Psoas muscle (tissue), 8 donors: ENCODE results near the gene JAGN1. TPM values are rescaled to one million over a fixed set of nuclear protein-coding genes. Genes with fewer than 3 reads are reported as not detected.
A peak's percentile ranks its signal among the peaks of the same experiment; 100 is the strongest.

Source experiments
- ATAC-seq, 4 donors: fragments of 200-7000 bp; cut with Tn5 transposase; one replicate each; pipeline ENCODE4 v1.9.1; 2020; ENCODE audit warnings: moderate library complexity in 3 of 4, mild to moderate bottlenecking in 2 of 4
- DNase-seq, 2 donors: peaks; one replicate each; pipeline ENCODE4 v3.0.0-alpha.2; 2020
- H3K27ac ChIP-seq: fragments of 200-600 bp; one replicate; pipeline ENCODE4 v1.8.0; 2022
- H3K27me3 ChIP-seq, 3 donors: fragments of 200-600 bp in 1 of 3; one replicate each; pipeline versions ENCODE4 v1.6.1 to v1.8.0; 2013 to 2022; ENCODE audit warnings: low read length in 2 of 3, mild to moderate bottlenecking in 2 of 3, moderate library complexity in 1 of 3; ENCODE audit not compliant: insufficient read depth in 3 of 3
- H3K36me3 ChIP-seq, 2 donors: fragments of 200-600 bp in 1 of 2; one replicate each; pipeline versions ENCODE4 v1.6.1 to v1.8.0; 2013 to 2022; ENCODE audit warnings: low read depth in 1 of 2, mild to moderate bottlenecking in 1 of 2, moderate library complexity in 1 of 2; ENCODE audit not compliant: insufficient read depth in 1 of 2
- H3K4me1 ChIP-seq: fragments of 200-600 bp; one replicate; pipeline ENCODE4 v1.8.0; 2022
- H3K4me3 ChIP-seq: fragments of 200-600 bp; one replicate; pipeline ENCODE4 v1.8.0; 2022; ENCODE audit warnings: mild to moderate bottlenecking
- H3K9me3 ChIP-seq: fragments of 200-600 bp; one replicate; pipeline ENCODE4 v1.8.0; 2022
- CTCF ChIP-seq: fragments of 200-600 bp; IDR thresholded peaks from one replicate; pipeline ENCODE4 v1.8.0; 2022; ENCODE audit warnings: antibody characterized with exemption
- whole genome bisulfite sequencing, 3 donors: extraction: QIAGEN DNeasy Blood & Tissue Kit; methylation state at CpG; one replicate each; pipeline versions ENCODE4 v1.1.6 to v1.1.7; 2013; 5-methylcytosine and 5-hydroxymethylcytosine counted together
- intact Hi-C, 2 donors: fragments of 100-400 bp; cut with DNase I; formaldehyde crosslinking; loops; one replicate each; pipeline versions ENCODE4 v1.11.0 to v1.14.2; 2022
- polyA plus RNA-seq, 3 donors: library from polyadenylated mRNA; stranded (reverse); fragments of 200-250 nt; gene quantifications; one replicate each; pipeline ENCODE4 v1.2.3, GENCODE V29; 2013
- total RNA-seq, 4 donors: library from RNA; stranded (reverse); fragmentation: NEBNext Ultra II Directional in 2 of 4; extraction: Animal tissue kit (Norgen Biotek cat#: 25700) in 2 of 4; gene quantifications; one replicate each; pipeline versions ENCODE4 v1.2.1 to v1.2.4, GENCODE V29; 2021 to 2023
- donor health status: healthy with polysubstance abuse.
- donor health status: DM: no; HTN: no; CAD: no; lungs with moderate emphysema.
- donor health status: Bipolar disorder and iron deficiency.
- donor health status: healthy.
- donor health status: DM: yes; HTN: yes; CAD: no.
- donor health status: DM: no; HTN: no; CAD: no.
- donor health status: DM: no; HTN: no; CAD: no.
- donor health status: DM: yes; HTN: yes; CAD: no.

JAGN1 gene
- total and polyA plus RNA-seq, 7 donors: 18.6 to 98.2 (median 44.4) TPM

GRCh38 chr3:9913601-9914000 lies 23.2 kb downstream of the JAGN1 start:
- H3K4me1 ChIP-seq: peaks cover 12% of the 10 kb centered on the region
- WGBS, 3 donors: 78 to 84% (median 82%) methylated on average over 5 of the region's 5 CpGs
- H3K4me3 ChIP-seq: no peak overlapping the region
- no peak overlapping the region for H3K27ac ChIP-seq
- ATAC-seq: no peak
- H3K27me3 ChIP-seq: no peaks in the 10 kb centered on the region
- no peak for TF ChIP-seq CTCF
- H3K9me3 ChIP-seq: no peaks in the 10 kb centered on the region
- intact Hi-C loops: loop anchor here in 1 of 2 donors (10.0 kb wide), 1 partner anchor 49 kb away; no protein-coding TSS in a partner anchor
- H3K36me3 ChIP-seq: no peaks in the 10 kb centered on the region
- no peak for DNase-seq

- WGBS, 3 donors: 71 to 78% (median 75%) methylated on average over 1 of the region's 1 CpG
- no peak overlapping the region for H3K27ac ChIP-seq
- intact Hi-C loops: loop anchor here in 1 of 2 donors (10.0 kb wide), 1 partner anchor 49 kb away; no protein-coding TSS in a partner anchor
- TF ChIP-seq CTCF: no peak
- H3K4me3 ChIP-seq: no peak overlapping the region
- ATAC-seq (no peak), DNase-seq (no peak)
- no peaks in the 10 kb centered on the region for H3K27me3 ChIP-seq
- H3K9me3 ChIP-seq: no peaks in the 10 kb centered on the region
- no peaks in the 10 kb centered on the region for H3K36me3 ChIP-seq
- peaks cover 12% of the 10 kb centered on the region for H3K4me1 ChIP-seq
Measured at GRCh38 chr3:9914011-9914410, 23.6 kb downstream of the JAGN1 start.

GRCh38 chr3:9914559-9915253 lies 24.3 kb downstream of the JAGN1 start:
- H3K27ac ChIP-seq: peak overlapping the region; percentile 81

DNA sequence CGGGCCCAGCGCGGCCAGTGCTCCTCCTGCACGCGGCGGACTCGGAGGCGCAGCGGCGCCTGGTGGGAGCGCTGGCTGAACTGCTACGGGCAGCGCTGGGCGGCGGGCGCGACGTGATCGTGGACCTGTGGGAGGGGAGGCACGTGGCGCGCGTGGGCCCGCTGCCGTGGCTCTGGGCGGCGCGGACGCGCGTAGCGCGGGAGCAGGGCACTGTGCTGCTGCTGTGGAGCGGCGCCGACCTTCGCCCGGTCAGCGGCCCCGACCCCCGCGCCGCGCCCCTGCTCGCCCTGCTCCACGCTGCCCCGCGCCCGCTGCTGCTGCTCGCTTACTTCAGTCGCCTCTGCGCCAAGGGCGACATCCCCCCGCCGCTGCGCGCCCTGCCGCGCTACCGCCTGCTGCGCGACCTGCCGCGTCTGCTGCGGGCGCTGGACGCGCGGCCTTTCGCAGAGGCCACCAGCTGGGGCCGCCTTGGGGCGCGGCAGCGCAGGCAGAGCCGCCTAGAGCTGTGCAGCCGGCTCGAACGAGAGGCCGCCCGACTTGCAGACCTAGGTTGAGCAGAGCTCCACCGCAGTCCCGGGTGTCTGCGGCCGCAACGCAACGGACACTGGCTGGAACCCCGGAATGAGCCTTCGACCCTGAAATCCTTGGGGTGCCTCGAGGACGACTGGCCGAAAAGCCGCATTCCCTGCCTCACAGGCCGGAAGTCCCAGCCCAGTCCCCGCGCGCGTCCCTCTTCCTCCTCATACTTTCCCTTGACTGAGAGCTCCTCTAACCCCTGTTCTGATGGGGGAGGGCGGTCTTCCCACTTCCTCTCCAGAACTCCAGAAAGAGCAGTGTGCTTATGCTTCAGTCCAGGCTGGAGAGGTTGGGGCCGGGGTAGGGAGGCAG lies 25.1 kb downstream of the JAGN1 start:
- intact Hi-C loops: loop anchor here in 1 of 2 donors (10.0 kb wide), 1 partner anchor 51 kb away; no protein-coding TSS in a partner anchor
- Histone ChIP-seq H3K27ac (peak overlapping the region; percentile 81), H3K4me1 (peaks cover 12% of the 10 kb centered on the region), H3K27me3 (no peaks in the 10 kb centered on the region), H3K36me3 (peaks cover 0 to 7% of the 10 kb centered on the region in 2 donors), H3K9me3 (no peaks in the 10 kb centered on the region), H3K4me3 (peak overlapping the region; percentile 80)
- WGBS, 3 donors: 1% methylated on average over 73 to 99 of the region's 99 CpGs
- TF ChIP-seq CTCF: peak; percentile 24
- DNase-seq (peak; percentile 76 to 85), ATAC-seq (peak; percentile 47 to 60 (median 57))

More at GRCh38 chr3:9914559-9915253, 24.3 kb downstream of the JAGN1 start:
- ATAC-seq: no peak
- H3K4me3 ChIP-seq: peak overlapping the region; percentile 80
- 29 to 32% (median 30%) methylated on average over 13 to 15 of the region's 15 CpGs for WGBS, 3 donors
- no peaks in the 10 kb centered on the region for H3K9me3 ChIP-seq
- DNase-seq: no peak
- intact Hi-C loops: loop anchor here in 1 of 2 donors (10.0 kb wide), 1 partner anchor 50 kb away; no protein-coding TSS in a partner anchor
- peaks cover 0 to under 1% of the 10 kb centered on the region in 2 donors for H3K36me3 ChIP-seq
- no peak for TF ChIP-seq CTCF
- H3K4me1 ChIP-seq: peaks cover 12% of the 10 kb centered on the region
- H3K27me3 ChIP-seq: no peaks in the 10 kb centered on the region
